HepG2 (cell line): ENCODE results near the gene C19orf38. TPM values are rescaled to one million over a fixed set of nuclear protein-coding genes. Genes with fewer than 3 reads are reported as not detected.

Source experiments
- ATF2 ChIP-seq: sonication (generic); formaldehyde crosslinking; IDR thresholded peaks from 2 replicates; pipeline ENCODE4 v1.4.0; 2020; ENCODE audit warnings: missing genetic modification reagents
- HOXA3 ChIP-seq: sonication (generic); formaldehyde crosslinking; IDR thresholded peaks from 2 replicates; pipeline ENCODE4 v1.5.0; 2020; ENCODE audit warnings: missing genetic modification reagents
- KLF9 ChIP-seq: IDR thresholded peaks from 2 replicates; pipeline ENCODE4 v1.6.1; 2016; ENCODE audit warnings: low read depth
- RAD21 ChIP-seq: fragments of 450-650 bp; formaldehyde crosslinking; IDR thresholded peaks from 2 replicates; pipeline ENCODE4 v1.5.0; 2020; ENCODE audit warnings: mild to moderate bottlenecking
- REST ChIP-seq, 2 experiments: IDR thresholded peaks; 2 replicates each; pipeline ENCODE4 v1.6.1; 2011 to 2012; ENCODE audit warnings: low read length in 2 of 2, borderline replicate concordance in 1 of 2, low read depth in 1 of 2, mild to moderate bottlenecking in 1 of 2, moderate library complexity in 1 of 2
- SALL2 ChIP-seq: sonication (generic); formaldehyde crosslinking; IDR thresholded peaks from 2 replicates; pipeline ENCODE4 v1.8.1; 2023; ENCODE audit warnings: mild to moderate bottlenecking, missing genetic modification reagents, inconsistent platforms
- SNAPC2 ChIP-seq: sonication (generic); formaldehyde crosslinking; IDR thresholded peaks from 2 replicates; pipeline ENCODE4 v1.8.1; 2022; ENCODE audit warnings: mild to moderate bottlenecking, missing genetic modification reagents
- U2AF2 ChIP-seq: fragments of 200-400 bp; formaldehyde crosslinking; IDR thresholded peaks from 2 replicates; pipeline ENCODE4 v1.6.1; 2017; ENCODE audit warnings: low read depth, mild to moderate bottlenecking, low read length
- ZNF276 ChIP-seq: sonication (generic); formaldehyde crosslinking; IDR thresholded peaks from 2 replicates; pipeline ENCODE4 v1.4.0; 2020; ENCODE audit warnings: mild to moderate bottlenecking, low read depth, missing genetic modification reagents
- ZNF407 ChIP-seq: sonication (generic); formaldehyde crosslinking; IDR thresholded peaks from one replicate; pipeline ENCODE4 v1.5.1; 2020; ENCODE audit warnings: mild to moderate bottlenecking, missing genetic modification reagents; ENCODE audit errors: not compliant biosample characterization
- ZNF691 ChIP-seq: sonication (generic); formaldehyde crosslinking; IDR thresholded peaks from 2 replicates; pipeline ENCODE4 v1.4.0; 2020; ENCODE audit warnings: missing genetic modification reagents, low read depth, mild to moderate bottlenecking, borderline replicate concordance
- polyA plus RNA-seq, 8 experiments: library from polyadenylated mRNA; depleted of rRNA in 3 of 8; stranded (reverse) in 7 of 8; unstranded in 1 of 8; fragments of >200 nt; fragmentation: Illumina TruSeq in 4 of 8; extraction: Trizol in 4 of 8; gene quantifications; 2 replicates each; pipeline versions ENCODE4 v1.2.1 to v1.2.3, GENCODE V29; 2011 to 2016; ENCODE audit warnings: low read depth in 4 of 8, missing spikeins in 1 of 8, mixed read lengths in 1 of 8; ENCODE audit not compliant: insufficient read depth in 1 of 8
- total RNA-seq, 5 experiments: library from RNA; depleted of rRNA; stranded (reverse); fragments of >200 nt; fragmentation: Illumina TruSeq; extraction: Trizol; gene quantifications; 2 replicates each; pipeline ENCODE4 v1.2.3, GENCODE V29; 2016; ENCODE audit warnings: low read depth in 1 of 5

C19orf38 gene
- total and polyA plus RNA-seq, 2 of the 13 experiments (the other 11 are each of a cell fraction or from before 2014, with no cell fraction given), result 0.11 TPM; not detected in 1

- TF ChIP-seq ZNF407 (CRISPR knock-in tag), result no peak
- 0 out of 2 replicates have a peak, but pooled peaks have one; percentile 16 for TF ChIP-seq ZNF691 (CRISPR knock-in tag)
- peak; percentile 47; the same call in 1 of the 2 replicates for TF ChIP-seq SALL2 (CRISPR knock-in tag)
- 0 out of 2 replicates have a peak, but pooled peaks have one; percentile 15 for TF ChIP-seq SNAPC2 (CRISPR knock-in tag)
- TF ChIP-seq HOXA3, result no peak
- peak; percentile 71; the same call in 1 of the 2 replicates for TF ChIP-seq KLF9
- 0 out of 4 replicates have a peak, but pooled peaks of 1 of the 2 experiments have one; percentile 43 for TF ChIP-seq REST (IDR thresholded peaks at IDR 0.05; ENCODE audit: borderline replicate concordance in 1 of 2, low read depth in 1 of 2, low read length in 2 of 2)
- peak; percentile 63; the same call in 1 of the 2 replicates for TF ChIP-seq ZNF276
- TF ChIP-seq RAD21 (CRISPR knock-in tag), result peak; percentile 59
- TF ChIP-seq ATF2, result peak; percentile 17; the same call in 1 of the 2 replicates
- TF ChIP-seq U2AF2, result no peak
These were observed 12.3 kb upstream of the C19orf38 start, which contains the start of gene TMED1 (continued) for GRCh38 chr19:10835754-10836478.
